HG03025 (cell line): ENCODE measurements around the gene REN.

Source experiments
- ATAC-seq: cut with Tn5 transposase; IDR thresholded peaks from one replicate; pipeline ENCODE4 v1.9.1; 2021; ENCODE audit warnings: mild to moderate bottlenecking, moderate library complexity; ENCODE audit not compliant: unreplicated experiment, low FRiP score

The REN gene

DNA sequence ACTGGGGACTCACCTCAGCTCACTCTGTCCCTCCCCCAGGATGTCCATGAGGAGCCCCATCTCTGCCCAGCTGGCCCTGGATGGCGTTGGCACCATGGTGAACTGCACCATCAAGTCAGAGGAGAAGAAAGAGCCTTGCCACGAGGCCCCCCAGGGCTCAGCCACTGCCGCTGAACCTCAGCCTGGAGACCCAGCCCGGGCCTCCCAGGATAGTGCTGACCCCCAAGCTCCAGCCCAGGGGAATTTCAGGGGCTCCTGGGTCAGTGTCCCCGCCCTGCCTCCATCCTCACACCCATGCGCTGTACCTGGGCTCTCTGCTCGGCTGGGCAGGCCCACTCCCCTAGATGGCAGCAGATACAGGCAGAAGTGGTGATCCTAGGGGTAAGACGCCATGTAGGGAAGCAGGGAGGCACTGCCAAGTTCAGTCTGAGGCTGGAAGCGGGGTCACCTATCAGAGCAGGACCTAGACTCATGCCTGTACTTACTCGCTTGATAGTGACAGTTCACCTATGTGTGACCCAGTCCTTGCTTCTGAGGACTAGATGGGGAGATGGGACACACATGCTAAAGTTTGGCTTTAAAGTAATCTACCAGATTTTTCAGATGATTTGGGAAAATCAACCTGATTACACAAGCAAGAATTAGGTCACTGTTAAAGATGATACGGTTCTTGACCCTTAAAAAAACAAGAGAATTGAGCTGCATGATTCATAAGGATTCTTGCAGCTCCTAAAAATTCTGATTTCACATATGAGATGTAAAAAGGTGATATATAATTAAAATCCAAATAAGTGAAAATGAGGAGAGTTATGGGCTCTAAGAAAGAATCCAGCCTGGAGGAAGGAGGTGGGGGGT is 53.0 kb downstream of the REN start:
- ATAC-seq = no peak

GRCh38 chr1:204110894-204111633 is 55.1 kb downstream of the REN start:
- no peak for ATAC-seq

GRCh38 chr1:204108312-204109141 is 57.6 kb downstream of the REN start:
- ATAC-seq = no peak

- no peak for ATAC-seq
Measured at GRCh38 chr1:204107892-204108291, 58.2 kb downstream of the REN start.

DNA sequence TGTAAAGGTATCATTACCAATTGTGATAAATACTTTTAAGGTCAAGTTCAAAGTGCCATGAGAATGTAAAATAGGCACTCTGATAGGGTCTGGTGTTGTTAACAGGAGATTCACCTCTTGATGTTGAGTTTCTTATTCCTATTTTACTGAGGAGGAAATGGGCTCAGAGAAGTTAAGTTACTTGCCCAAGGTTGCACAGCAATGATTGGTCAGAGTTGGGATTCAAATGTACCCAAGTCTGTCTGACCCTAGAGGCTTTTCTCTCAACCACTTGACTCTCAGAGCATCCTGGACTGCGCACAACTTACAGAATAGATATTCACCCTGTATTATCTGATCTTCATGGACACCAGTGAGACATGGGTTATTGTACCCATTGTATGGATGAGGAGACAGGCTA is 59.3 kb downstream of the REN start:
- ATAC-seq = no peak

DNA sequence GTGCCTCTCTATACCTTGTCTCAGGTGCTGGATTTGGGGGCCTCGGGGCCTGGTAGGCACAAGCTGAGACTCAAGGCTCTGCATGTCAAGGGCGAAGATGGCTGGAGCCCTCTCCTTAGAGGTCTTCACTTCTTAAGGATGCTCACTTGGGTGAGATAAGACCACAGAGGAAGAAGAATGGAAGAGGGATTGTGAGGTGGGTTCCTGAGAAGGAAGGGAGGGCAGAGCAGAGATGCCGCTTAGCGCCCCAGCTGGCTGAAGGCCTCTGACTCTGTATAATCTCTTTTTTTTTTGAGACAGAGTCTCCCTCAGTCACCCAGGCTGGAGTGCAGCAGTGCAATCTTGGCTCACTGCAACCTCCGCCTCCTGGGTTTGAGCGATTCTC is 61.0 kb downstream of the REN start:
- no peak for ATAC-seq
